ENCODE results near the gene TUBB.

DNA sequence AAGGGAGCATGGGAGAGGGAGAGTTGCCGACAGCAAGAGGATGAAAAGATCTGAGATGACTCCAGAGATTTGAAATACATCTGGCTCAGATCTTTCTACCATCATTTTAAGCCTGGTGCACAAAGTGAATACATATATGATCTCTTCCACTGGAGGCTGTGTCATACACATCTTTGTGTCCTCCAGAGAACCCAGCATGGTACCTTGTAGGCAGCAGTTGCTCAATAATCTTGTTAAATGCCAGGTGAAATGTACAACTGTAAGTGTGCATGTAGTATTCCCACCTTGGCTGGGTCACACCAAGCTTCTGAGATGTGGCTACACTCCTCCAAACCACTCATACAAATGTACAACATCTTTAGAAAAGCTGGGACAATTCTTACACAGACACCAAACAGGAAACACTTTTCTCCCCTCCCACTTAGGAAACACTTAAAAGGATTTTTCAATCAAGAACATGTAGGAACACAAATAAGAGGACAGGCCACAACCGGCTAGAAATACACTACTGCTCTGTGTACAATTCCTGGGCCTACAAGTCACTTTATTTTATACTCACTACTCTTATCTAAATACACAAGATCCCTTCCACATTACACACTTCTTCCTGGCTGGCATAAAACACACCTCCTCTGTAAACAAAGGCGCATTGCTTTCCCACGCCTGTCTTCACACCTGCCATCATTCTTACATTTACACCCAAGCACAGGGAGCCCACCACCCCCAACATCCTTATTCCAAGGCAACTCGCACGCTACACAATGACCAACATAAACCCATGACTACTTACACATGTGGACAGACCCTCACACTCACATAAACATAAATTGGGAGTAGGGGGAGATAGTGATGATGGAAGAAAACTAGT, 28.0 kb downstream of the TUBB start:
- TF ChIP-seq, protein P1, sequence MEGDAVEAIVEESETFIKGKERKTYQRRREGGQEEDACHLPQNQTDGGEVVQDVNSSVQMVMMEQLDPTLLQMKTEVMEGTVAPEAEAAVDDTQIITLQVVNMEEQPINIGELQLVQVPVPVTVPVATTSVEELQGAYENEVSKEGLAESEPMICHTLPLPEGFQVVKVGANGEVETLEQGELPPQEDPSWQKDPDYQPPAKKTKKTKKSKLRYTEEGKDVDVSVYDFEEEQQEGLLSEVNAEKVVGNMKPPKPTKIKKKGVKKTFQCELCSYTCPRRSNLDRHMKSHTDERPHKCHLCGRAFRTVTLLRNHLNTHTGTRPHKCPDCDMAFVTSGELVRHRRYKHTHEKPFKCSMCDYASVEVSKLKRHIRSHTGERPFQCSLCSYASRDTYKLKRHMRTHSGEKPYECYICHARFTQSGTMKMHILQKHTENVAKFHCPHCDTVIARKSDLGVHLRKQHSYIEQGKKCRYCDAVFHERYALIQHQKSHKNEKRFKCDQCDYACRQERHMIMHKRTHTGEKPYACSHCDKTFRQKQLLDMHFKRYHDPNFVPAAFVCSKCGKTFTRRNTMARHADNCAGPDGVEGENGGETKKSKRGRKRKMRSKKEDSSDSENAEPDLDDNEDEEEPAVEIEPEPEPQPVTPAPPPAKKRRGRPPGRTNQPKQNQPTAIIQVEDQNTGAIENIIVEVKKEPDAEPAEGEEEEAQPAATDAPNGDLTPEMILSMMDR (tag by site-specific recombination; IDR thresholded peaks at IDR 0.05), result no peak
- TF ChIP-seq SETDB1 (IDR thresholded peaks at IDR 0.05; ENCODE audit: insufficient read length, low read length) (no peak), KLF10 (tag by site-specific recombination; IDR thresholded peaks at IDR 0.05) (no peak), ZNF707 (tag by site-specific recombination; IDR thresholded peaks at IDR 0.05) (no peak)
